Tibial nerve (tissue), 4 donors: ENCODE results near the gene PTPRE. TPM values are rescaled to one million over a fixed set of nuclear protein-coding genes. Genes with fewer than 3 reads are reported as not detected.

ENCODE experiments used
- DNase-seq, 2 donors: peaks; one replicate each; pipeline ENCODE4 v3.0.0-alpha.2; 2019; ENCODE audit warnings: low spot score in 2 of 2
- H3K27ac ChIP-seq, 4 donors: fragments of 200-600 bp; sonication (generic) in 3 of 4; one replicate each; pipeline ENCODE4 v1.5.1; 2017 to 2019; ENCODE audit warnings: mild to moderate bottlenecking in 1 of 4
- H3K27me3 ChIP-seq, 2 donors: fragments of 200-600 bp; sonication (generic) in 1 of 2; one replicate each; pipeline versions ENCODE4 v1.5.1 to v1.6.0; 2017 to 2019
- H3K36me3 ChIP-seq, 3 donors: fragments of 200-600 bp; sonication (generic); one replicate each; pipeline ENCODE4 v1.5.1; 2018 to 2019
- H3K4me1 ChIP-seq, 4 donors: fragments of 200-600 bp; sonication (generic) in 3 of 4; one replicate each; pipeline ENCODE4 v1.5.1; 2017 to 2019
- H3K4me3 ChIP-seq, 4 donors: fragments of 200-600 bp; sonication (generic) in 3 of 4; one replicate each; pipeline ENCODE4 v1.5.1; 2017 to 2019; ENCODE audit warnings: mild to moderate bottlenecking in 1 of 4, moderate library complexity in 1 of 4
- H3K9me3 ChIP-seq, 4 donors: fragments of 200-600 bp; sonication (generic) in 3 of 4; one replicate each; pipeline ENCODE4 v1.5.1; 2017 to 2019
- EP300 ChIP-seq, 2 donors: sonication (generic); formaldehyde crosslinking; IDR thresholded peaks; one replicate each; pipeline ENCODE4 v1.6.1; 2017; ENCODE audit warnings: antibody characterized with exemption in 2 of 2, mild to moderate bottlenecking in 1 of 2
- POLR2A ChIP-seq, 2 donors: fragments of 450-650 bp; IDR thresholded peaks; one replicate each; pipeline ENCODE4 v1.6.1; 2017; ENCODE audit warnings: antibody characterized with exemption in 2 of 2, mild to moderate bottlenecking in 2 of 2, moderate library complexity in 2 of 2
- WGBS, 2 donors: methylation state at CpG; one replicate each; pipeline ENCODE4 v1.1.5; 2018; 5-methylcytosine and 5-hydroxymethylcytosine counted together
- total RNA-seq, 4 donors: library from RNA; depleted of rRNA; stranded (reverse); fragments of >200 nt; gene quantifications; one replicate each; pipeline ENCODE4 v1.1.0, GENCODE V29; 2016
- TF ChIP-seq, protein P1 (sequence below), 5 experiments: fragments of 200-600 bp in 3 of 5; fragments of 450-650 bp in 2 of 5; sonication (generic) in 3 of 5; IDR thresholded peaks; one replicate each; pipeline ENCODE4 v1.5.1; 2016 to 2019; ENCODE audit warnings: antibody characterized with exemption in 5 of 5, mild to moderate bottlenecking in 3 of 5, moderate library complexity in 2 of 5

Gene PTPRE
- total RNA-seq, 4 donors from 2014 or later, result 19.0 to 38.1 (median 25.8) TPM

- peaks cover 0 to 3% (median 0%) of the 10 kb centered on the region in 4 donors for H3K9me3 ChIP-seq
- no peaks in the 10 kb centered on the region for H3K36me3 ChIP-seq
- DNase-seq, result no peak
- 93 to 94% methylated on average over 9 of the region's 9 CpGs for WGBS, 2 donors
- no peak for TF ChIP-seq POLR2A (IDR thresholded peaks at IDR 0.05)
- TF ChIP-seq, protein P1, sequence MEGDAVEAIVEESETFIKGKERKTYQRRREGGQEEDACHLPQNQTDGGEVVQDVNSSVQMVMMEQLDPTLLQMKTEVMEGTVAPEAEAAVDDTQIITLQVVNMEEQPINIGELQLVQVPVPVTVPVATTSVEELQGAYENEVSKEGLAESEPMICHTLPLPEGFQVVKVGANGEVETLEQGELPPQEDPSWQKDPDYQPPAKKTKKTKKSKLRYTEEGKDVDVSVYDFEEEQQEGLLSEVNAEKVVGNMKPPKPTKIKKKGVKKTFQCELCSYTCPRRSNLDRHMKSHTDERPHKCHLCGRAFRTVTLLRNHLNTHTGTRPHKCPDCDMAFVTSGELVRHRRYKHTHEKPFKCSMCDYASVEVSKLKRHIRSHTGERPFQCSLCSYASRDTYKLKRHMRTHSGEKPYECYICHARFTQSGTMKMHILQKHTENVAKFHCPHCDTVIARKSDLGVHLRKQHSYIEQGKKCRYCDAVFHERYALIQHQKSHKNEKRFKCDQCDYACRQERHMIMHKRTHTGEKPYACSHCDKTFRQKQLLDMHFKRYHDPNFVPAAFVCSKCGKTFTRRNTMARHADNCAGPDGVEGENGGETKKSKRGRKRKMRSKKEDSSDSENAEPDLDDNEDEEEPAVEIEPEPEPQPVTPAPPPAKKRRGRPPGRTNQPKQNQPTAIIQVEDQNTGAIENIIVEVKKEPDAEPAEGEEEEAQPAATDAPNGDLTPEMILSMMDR (IDR thresholded peaks at IDR 0.05), result no peak
- no peak for TF ChIP-seq EP300 (IDR thresholded peaks at IDR 0.05)
- H3K4me3 ChIP-seq, result no peak overlapping the region
- H3K27me3 ChIP-seq, result no peaks in the 10 kb centered on the region
- peak overlapping the region in 3 of 4 donors; percentile 33 to 79 (median 39) for H3K27ac ChIP-seq
- peaks cover 0 to 73% (median 25%) of the 10 kb centered on the region in 4 donors for H3K4me1 ChIP-seq
These were observed 68.0 kb downstream of the PTPRE start for GRCh38 chr10:127974911-127975310.

GRCh38 chr10:127976286-127976685, 69.4 kb downstream of the PTPRE start:
- peaks cover 0 to 69% (median 25%) of the 10 kb centered on the region in 4 donors for H3K4me1 ChIP-seq
- no peaks in the 10 kb centered on the region for H3K36me3 ChIP-seq
- H3K4me3 ChIP-seq, result no peak overlapping the region
- H3K9me3 ChIP-seq, result peaks cover 0 to 15% (median 1%) of the 10 kb centered on the region in 4 donors
- no peak for DNase-seq
- WGBS, 2 donors, result 49 to 52% methylated on average over 7 of the region's 7 CpGs
- H3K27ac ChIP-seq, result peak overlapping the region in 3 of 4 donors; percentile 47 to 86 (median 79)
- TF ChIP-seq, protein P1 (IDR thresholded peaks at IDR 0.05), result no peak
- TF ChIP-seq EP300 (IDR thresholded peaks at IDR 0.05), result no peak
- TF ChIP-seq POLR2A (IDR thresholded peaks at IDR 0.05), result no peak
- H3K27me3 ChIP-seq, result no peaks in the 10 kb centered on the region

DNA sequence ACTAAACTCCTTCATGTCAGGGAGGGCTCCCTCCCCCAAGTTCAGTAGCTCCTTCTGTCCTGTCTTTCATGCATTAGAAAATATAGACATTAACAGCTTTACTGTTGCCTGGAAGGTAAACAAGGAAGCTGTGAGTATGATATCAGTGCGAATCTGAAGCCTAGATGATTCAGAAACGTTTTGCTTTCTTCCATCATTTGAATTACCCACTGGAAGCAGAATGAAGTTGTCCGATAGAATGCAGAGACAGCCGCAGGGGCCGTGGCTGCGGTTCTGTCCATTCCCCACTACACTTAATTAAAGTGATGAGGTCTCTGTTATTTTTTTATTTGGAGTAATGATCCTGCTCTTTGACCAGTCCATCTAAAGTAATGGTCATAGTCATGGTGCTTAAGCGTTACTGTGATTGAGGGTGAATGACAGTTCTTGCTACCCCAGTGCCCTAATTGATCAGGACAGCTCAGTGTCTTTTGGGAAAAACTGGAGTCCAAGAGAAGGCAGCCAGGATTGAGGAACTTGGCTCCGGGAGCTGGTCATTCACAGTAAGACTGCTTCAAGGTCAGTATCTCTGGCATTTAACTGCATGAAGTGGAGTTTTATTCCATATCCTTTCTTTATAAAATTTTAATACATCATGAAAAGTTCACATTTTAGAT, 69.9 kb downstream of the PTPRE start:
- Histone ChIP-seq H3K9me3 (peaks cover 0 to 15% (median 1%) of the 10 kb centered on the region in 4 donors), H3K27me3 (no peaks in the 10 kb centered on the region), H3K36me3 (no peaks in the 10 kb centered on the region), H3K27ac (peak overlapping the region; percentile 31 to 86 (median 63)), H3K4me1 (peaks cover 0 to 68% (median 25%) of the 10 kb centered on the region in 4 donors), H3K4me3 (no peak overlapping the region)
- 38 to 45% methylated on average over 8 of the region's 8 CpGs for WGBS, 2 donors
- no peak for DNase-seq
- TF ChIP-seq POLR2A (IDR thresholded peaks at IDR 0.05) (no peak), EP300 (IDR thresholded peaks at IDR 0.05) (no peak)
- TF ChIP-seq, protein P1 (IDR thresholded peaks at IDR 0.05), result no peak

- Histone ChIP-seq H3K4me3 (peak overlapping the region in 2 of 4 donors; percentile 1 to 30), H3K27me3 (no peaks in the 10 kb centered on the region), H3K4me1 (peaks cover 0 to 61% (median 25%) of the 10 kb centered on the region in 4 donors), H3K9me3 (peaks cover 0 to 15% (median 1%) of the 10 kb centered on the region in 4 donors), H3K27ac (peak overlapping the region; percentile 47 to 86 (median 73)), H3K36me3 (no peaks in the 10 kb centered on the region)
- peak; percentile 35 to 51 for DNase-seq
- TF ChIP-seq, protein P1 (IDR thresholded peaks at IDR 0.05), result no peak
- TF ChIP-seq EP300 (IDR thresholded peaks at IDR 0.05), result peak in 1 of 2 donors; percentile 82
- no peak for TF ChIP-seq POLR2A (IDR thresholded peaks at IDR 0.05)
- WGBS, 2 donors, result 7 to 14% methylated on average over 12 of the region's 12 CpGs
These were observed 70.6 kb downstream of the PTPRE start for GRCh38 chr10:127977357-127978009.

DNA sequence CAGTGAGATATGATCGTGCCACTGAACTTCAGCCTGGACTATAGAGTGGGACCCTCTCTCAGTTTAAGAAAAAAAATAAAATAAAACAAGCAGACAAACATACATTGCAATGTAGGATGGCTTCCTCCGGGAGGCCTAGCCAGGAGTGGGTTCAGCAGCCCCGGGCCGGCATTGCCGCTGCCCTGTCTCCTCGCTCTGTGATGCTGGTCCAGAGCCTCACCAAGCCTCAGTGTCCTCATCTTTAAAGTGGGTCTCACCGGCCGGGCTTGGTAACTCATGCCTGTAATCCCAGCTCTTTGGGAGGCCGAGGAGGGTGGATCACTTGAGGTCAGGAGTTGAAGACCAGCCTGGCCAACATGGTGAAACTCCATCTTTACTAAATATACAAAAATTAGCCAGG, 71.6 kb downstream of the PTPRE start:
- 94% methylated on average over 9 of the region's 9 CpGs for WGBS, 2 donors

More for the DNA sequence above, 71.6 kb downstream of the PTPRE start:
- peak overlapping the region in 3 of 4 donors; percentile 67 to 86 (median 79) for H3K27ac ChIP-seq
- H3K27me3 ChIP-seq, result no peaks in the 10 kb centered on the region
- TF ChIP-seq, protein P1 (IDR thresholded peaks at IDR 0.05), result no peak
- TF ChIP-seq EP300 (IDR thresholded peaks at IDR 0.05) (no peak), POLR2A (IDR thresholded peaks at IDR 0.05) (no peak)
- peaks cover 0 to 15% (median 1%) of the 10 kb centered on the region in 4 donors for H3K9me3 ChIP-seq
- peaks cover 0 to 57% (median 24%) of the 10 kb centered on the region in 4 donors for H3K4me1 ChIP-seq
- no peak for DNase-seq
- no peaks in the 10 kb centered on the region for H3K36me3 ChIP-seq
- no peak overlapping the region for H3K4me3 ChIP-seq
